GM12878 (cell line): ENCODE results near the gene TNFAIP8L3. TPM values are rescaled to one million over a fixed set of nuclear protein-coding genes. Genes with fewer than 3 reads are reported as not detected.

Experiments
- ATAC-seq: fragments of 200-7000 bp; cut with Tn5 transposase; 3 replicates; pipeline ENCODE4 v1.9.1; 2020; ENCODE audit warnings: mild to moderate bottlenecking, moderate library complexity
- BruUV-seq: library from RNA; stranded (reverse); fragments of 400-500 nt; replicated peaks from 2 replicates; lab custom pipeline; 2021; lab: Mats Ljungman, UMichigan
- CTCF ChIA-PET: fragments of 300-600 bp; sonication (Branson Sonifier 250); formaldehyde crosslinking; extraction: SDS; loops from one replicate; lab custom pipeline; 2021; ENCODE audit warnings: inconsistent platforms; lab: Yijun Ruan, JAX
- POLR2A ChIA-PET: fragments of 350-600 bp; formaldehyde crosslinking; extraction: SDS; loops from one replicate; lab custom pipeline; 2021; ENCODE audit warnings: inconsistent platforms; lab: Charles Lee
- RAD21 ChIA-PET: fragments of 300-600 bp; sonication (Branson Sonifier 250); formaldehyde crosslinking; loops from one replicate; lab custom pipeline; 2023; ENCODE audit warnings: antibody characterized with exemption; ENCODE audit not compliant: unreplicated experiment; lab: Charles Lee
- SMC1A ChIA-PET: fragments of 300-600 bp; sonication (Branson Sonifier 250); formaldehyde crosslinking; loops from one replicate; lab custom pipeline; 2023; ENCODE audit not compliant: unreplicated experiment, uncharacterized antibody; lab: Charles Lee
- DNase-seq: peaks from one replicate; pipeline ENCODE4 v3.0.0-alpha.2; 2011; ENCODE audit warnings: low read depth, low spot score
- FAIRE-seq: peaks from 3 replicates; lab custom pipeline; 2011; peaks lifted over from hg19 to GRCh38; lab: Jason Lieb, UNC
- H2AFZ ChIP-seq: 2 replicates; pipeline ENCODE4 v1.6.0; 2011; ENCODE audit warnings: low read depth, low read length, control low read depth; ENCODE audit not compliant: control insufficient read depth
- H3K27ac ChIP-seq: 2 replicates; pipeline ENCODE4 v1.5.1; 2011; ENCODE audit warnings: control low read depth; ENCODE audit not compliant: control insufficient read depth, insufficient read depth
- H3K27me3 ChIP-seq, 2 experiments: replicated peaks in 1 of 2; 2 replicates each; pipeline versions ENCODE4 v1.6.0 to v1.6.1; 2011; ENCODE audit warnings: low read length in 1 of 2; ENCODE audit not compliant: control insufficient read depth in 2 of 2, insufficient read depth in 2 of 2
- H3K36me3 ChIP-seq, 2 experiments: 2 replicates each; pipeline ENCODE4 v1.5.1; 2011; ENCODE audit warnings: low read length in 1 of 2; ENCODE audit not compliant: control insufficient read depth in 2 of 2, insufficient read depth in 2 of 2
- H3K4me1 ChIP-seq: 2 replicates; pipeline ENCODE4 v1.6.1; 2011; ENCODE audit warnings: mild to moderate bottlenecking, low read length, moderate library complexity, mixed read lengths; ENCODE audit not compliant: control insufficient read depth, insufficient read depth
- H3K4me2 ChIP-seq: 2 replicates; pipeline ENCODE4 v1.6.0; 2011; ENCODE audit warnings: control low read depth; ENCODE audit not compliant: control insufficient read depth, insufficient read depth
- H3K4me3 ChIP-seq: fragments of 200-600 bp; sonication (generic); 2 replicates; pipeline ENCODE4 v1.5.1; 2016
- H3K79me2 ChIP-seq: 2 replicates; pipeline ENCODE4 v1.6.0; 2011; ENCODE audit warnings: low read length; ENCODE audit not compliant: control insufficient read depth, insufficient read depth
- H3K9ac ChIP-seq: 2 replicates; pipeline ENCODE4 v1.8.0; 2011; ENCODE audit warnings: low read length, control low read depth, mixed read lengths; ENCODE audit not compliant: control insufficient read depth, insufficient read depth
- H3K9me3 ChIP-seq: replicated peaks from 3 replicates; pipeline ENCODE4 v1.5.1; 2011; ENCODE audit warnings: mild to moderate bottlenecking, low read length; ENCODE audit not compliant: control insufficient read depth, insufficient read depth
- H4K20me1 ChIP-seq: 2 replicates; pipeline ENCODE4 v1.6.0; 2011; ENCODE audit not compliant: control insufficient read depth, insufficient read depth
- BCL11A ChIP-seq: IDR thresholded peaks from 2 replicates; pipeline ENCODE4 v1.6.1; 2011; ENCODE audit warnings: low read depth, low read length
- CHD4 ChIP-seq: fragments of 200-600 bp; sonication (generic); IDR thresholded peaks from 2 replicates; pipeline ENCODE4 v1.6.1; 2016; ENCODE audit warnings: mild to moderate bottlenecking
- DPF2 ChIP-seq: fragments of 450-650 bp; IDR thresholded peaks from 2 replicates; pipeline ENCODE4 v1.6.1; 2017; ENCODE audit warnings: mild to moderate bottlenecking
- ESRRA ChIP-seq: IDR thresholded peaks from 2 replicates; pipeline ENCODE4 v1.6.1; 2012; ENCODE audit warnings: mild to moderate bottlenecking, low read length, improper control_type of control experiment
- FOXK2 ChIP-seq: fragments of 450-650 bp; IDR thresholded peaks from 2 replicates; pipeline ENCODE4 v1.6.1; 2017; ENCODE audit warnings: mild to moderate bottlenecking, moderate library complexity
- MYC ChIP-seq: IDR thresholded peaks from 2 replicates; pipeline ENCODE4 v1.6.1; 2011; ENCODE audit warnings: mild to moderate bottlenecking, low read length, moderate library complexity, inconsistent platforms; ENCODE audit not compliant: insufficient read depth, insufficient replicate concordance, insufficient read length, severe bottlenecking
- RAD21 ChIP-seq: IDR thresholded peaks from 2 replicates; pipeline ENCODE4 v1.6.1; 2011; ENCODE audit warnings: mild to moderate bottlenecking, low read depth, low read length, moderate library complexity; ENCODE audit not compliant: insufficient read depth
- RELB ChIP-seq: fragments of 450-650 bp; IDR thresholded peaks from 2 replicates; pipeline ENCODE4 v1.6.1; 2017; ENCODE audit warnings: low read depth, mild to moderate bottlenecking, moderate library complexity
- SRF ChIP-seq, 2 experiments: IDR thresholded peaks; 2 replicates each; pipeline ENCODE4 v1.6.1; 2011; ENCODE audit warnings: low read depth in 2 of 2, low read length in 2 of 2, mild to moderate bottlenecking in 1 of 2, moderate library complexity in 1 of 2
- STAT1 ChIP-seq: fragments of 450-650 bp; conservative IDR thresholded peaks from 2 replicates; pipeline ENCODE4 v1.6.1; 2014; ENCODE audit warnings: antibody characterized with exemption, mild to moderate bottlenecking
- TCF7 ChIP-seq: IDR thresholded peaks from 2 replicates; pipeline ENCODE4 v1.6.1; 2014; ENCODE audit warnings: antibody characterized with exemption, borderline replicate concordance
- ZNF207 ChIP-seq: fragments of 450-650 bp; IDR thresholded peaks from 2 replicates; pipeline ENCODE4 v1.6.1; 2014; ENCODE audit warnings: antibody characterized with exemption, mild to moderate bottlenecking, borderline replicate concordance
- ZNF274 ChIP-seq: IDR thresholded peaks from one replicate; pipeline ENCODE4 v1.8.0; 2011; ENCODE audit not compliant: insufficient read length, insufficient read depth
- WGBS: methylation state at CpG from one replicate; pipeline ENCODE4 v1.1.6; 2016; ENCODE audit warnings: low lambda C conversion rate; ENCODE audit not compliant: insufficient replicate concordance, insufficient coverage; ENCODE audit errors: missing lambda C conversion rate; 5-methylcytosine and 5-hydroxymethylcytosine counted together
- in situ Hi-C: fragments of 300-500 bp; cut with MboI; formaldehyde crosslinking; loops from 9 replicates; pipeline ENCODE4 v1.14.3; 2018; ENCODE audit warnings: mixed read lengths
- intact Hi-C: fragments of 100-400 bp; cut with micrococcal nuclease; formaldehyde crosslinking; loops from one replicate; pipeline ENCODE4 v1.14.2; 2022; ENCODE audit not compliant: unreplicated experiment
- polyA plus RNA-seq, 11 experiments: library from polyadenylated mRNA; depleted of rRNA in 4 of 11; unstranded in 6 of 11; stranded (reverse) in 5 of 11; fragments of >200 nt; fragmentation: Nextera tagmentation in 4 of 11; fragmentation: Illumina TruSeq in 1 of 11; extraction: Ambion mirVana in 4 of 11; extraction: Trizol in 1 of 11; gene quantifications; 1 replicate in 1 of 11; 2 replicates in 10 of 11; pipeline versions ENCODE4 v1.2.1 to v1.2.3, GENCODE V29; 2011 to 2016; ENCODE audit warnings: inconsistent platforms in 2 of 11, missing spikeins in 2 of 11, low read depth in 1 of 11
- total RNA-seq, 4 experiments: library from RNA; depleted of rRNA in 3 of 4; stranded (reverse); fragments of >200 nt in 3 of 4; fragmentation: Illumina TruSeq in 1 of 4; extraction: Trizol in 1 of 4; gene quantifications; 2 replicates each; pipeline versions ENCODE4 v1.2.1 to v1.2.3, GENCODE V29; 2013 to 2021
- TF ChIP-seq, protein P1 (sequence below): fragments of 150-350 bp; IDR thresholded peaks from 2 replicates; pipeline ENCODE4 v1.6.1; 2016; ENCODE audit warnings: low read depth, low read length
- TF ChIP-seq, protein P2 (sequence below): IDR thresholded peaks from 2 replicates; pipeline ENCODE4 v1.6.1; 2012; ENCODE audit warnings: improper control_type of control experiment, low read depth, low read length; ENCODE audit not compliant: insufficient replicate concordance

Gene TNFAIP8L3
- total and polyA plus RNA-seq, 10 of the 15 experiments (the other 5 are each of a cell fraction or from before 2014, with no cell fraction given): 0.22 TPM; not detected in 9

- no peak overlapping the region for H3K4me2 ChIP-seq
- no TSS peak for BruUV-seq
- H3K27ac ChIP-seq: no peak overlapping the region
- H3K9ac ChIP-seq: no peak overlapping the region
- in situ Hi-C loops: no loop called here
- WGBS: 96% methylated on average over 1 of the region's 1 CpG
- H3K4me3 ChIP-seq: no peak overlapping the region
- intact Hi-C loops: no loop called here
- ChIA-PET POLR2A (no interaction called here), CTCF (interaction anchor here (1.1 to 1.9 kb wide), 3 partner anchors 18 to 58 kb away, joined by 3 to 5 read pairs (median 3); no protein-coding TSS in a partner anchor), SMC1A (interaction anchor here (0.9 to 5.0 kb wide), 5 partner anchors 12 to 81 kb away, joined by 3 to 22 read pairs (median 3); no protein-coding TSS in a partner anchor), RAD21 (interaction anchor here (2.1 kb wide), 1 partner anchor 17 kb away, joined by 6 read pairs; no protein-coding TSS in a partner anchor)
- H3K79me2 ChIP-seq: no peaks in the 10 kb centered on the region
- FAIRE-seq (no peak), DNase-seq (no peak), ATAC-seq (no peak)
- H3K36me3 ChIP-seq: no peaks in the 10 kb centered on the region
- H3K9me3 ChIP-seq: no peaks in the 10 kb centered on the region
- H3K4me1 ChIP-seq: peaks cover 10% of the 10 kb centered on the region
- H4K20me1 ChIP-seq: no peaks in the 10 kb centered on the region
- H2AFZ ChIP-seq: no peak overlapping the region
- no peaks in the 10 kb centered on the region for H3K27me3 ChIP-seq
- no peak for TF ChIP-seq FOXK2
- no peak for TF ChIP-seq ZNF207
- TF ChIP-seq RELB: no peak
- TF ChIP-seq MYC: no peak
- TF ChIP-seq SRF (IDR thresholded peaks at IDR 0.05; ENCODE audit: low read depth in 2 of 2, low read length in 2 of 2): no peak
- no peak for TF ChIP-seq BCL11A
- TF ChIP-seq STAT1: no peak
- TF ChIP-seq CHD4: no peak
- TF ChIP-seq RAD21: no peak
- TF ChIP-seq ESRRA: no peak
- TF ChIP-seq, protein P1, sequence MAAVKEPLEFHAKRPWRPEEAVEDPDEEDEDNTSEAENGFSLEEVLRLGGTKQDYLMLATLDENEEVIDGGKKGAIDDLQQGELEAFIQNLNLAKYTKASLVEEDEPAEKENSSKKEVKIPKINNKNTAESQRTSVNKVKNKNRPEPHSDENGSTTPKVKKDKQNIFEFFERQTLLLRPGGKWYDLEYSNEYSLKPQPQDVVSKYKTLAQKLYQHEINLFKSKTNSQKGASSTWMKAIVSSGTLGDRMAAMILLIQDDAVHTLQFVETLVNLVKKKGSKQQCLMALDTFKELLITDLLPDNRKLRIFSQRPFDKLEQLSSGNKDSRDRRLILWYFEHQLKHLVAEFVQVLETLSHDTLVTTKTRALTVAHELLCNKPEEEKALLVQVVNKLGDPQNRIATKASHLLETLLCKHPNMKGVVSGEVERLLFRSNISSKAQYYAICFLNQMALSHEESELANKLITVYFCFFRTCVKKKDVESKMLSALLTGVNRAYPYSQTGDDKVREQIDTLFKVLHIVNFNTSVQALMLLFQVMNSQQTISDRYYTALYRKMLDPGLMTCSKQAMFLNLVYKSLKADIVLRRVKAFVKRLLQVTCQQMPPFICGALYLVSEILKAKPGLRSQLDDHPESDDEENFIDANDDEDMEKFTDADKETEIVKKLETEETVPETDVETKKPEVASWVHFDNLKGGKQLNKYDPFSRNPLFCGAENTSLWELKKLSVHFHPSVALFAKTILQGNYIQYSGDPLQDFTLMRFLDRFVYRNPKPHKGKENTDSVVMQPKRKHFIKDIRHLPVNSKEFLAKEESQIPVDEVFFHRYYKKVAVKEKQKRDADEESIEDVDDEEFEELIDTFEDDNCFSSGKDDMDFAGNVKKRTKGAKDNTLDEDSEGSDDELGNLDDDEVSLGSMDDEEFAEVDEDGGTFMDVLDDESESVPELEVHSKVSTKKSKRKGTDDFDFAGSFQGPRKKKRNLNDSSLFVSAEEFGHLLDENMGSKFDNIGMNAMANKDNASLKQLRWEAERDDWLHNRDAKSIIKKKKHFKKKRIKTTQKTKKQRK: no peak
- TF ChIP-seq ZNF274: no peak
- TF ChIP-seq TCF7: no peak
- no peak for TF ChIP-seq DPF2
- TF ChIP-seq, protein P2, sequence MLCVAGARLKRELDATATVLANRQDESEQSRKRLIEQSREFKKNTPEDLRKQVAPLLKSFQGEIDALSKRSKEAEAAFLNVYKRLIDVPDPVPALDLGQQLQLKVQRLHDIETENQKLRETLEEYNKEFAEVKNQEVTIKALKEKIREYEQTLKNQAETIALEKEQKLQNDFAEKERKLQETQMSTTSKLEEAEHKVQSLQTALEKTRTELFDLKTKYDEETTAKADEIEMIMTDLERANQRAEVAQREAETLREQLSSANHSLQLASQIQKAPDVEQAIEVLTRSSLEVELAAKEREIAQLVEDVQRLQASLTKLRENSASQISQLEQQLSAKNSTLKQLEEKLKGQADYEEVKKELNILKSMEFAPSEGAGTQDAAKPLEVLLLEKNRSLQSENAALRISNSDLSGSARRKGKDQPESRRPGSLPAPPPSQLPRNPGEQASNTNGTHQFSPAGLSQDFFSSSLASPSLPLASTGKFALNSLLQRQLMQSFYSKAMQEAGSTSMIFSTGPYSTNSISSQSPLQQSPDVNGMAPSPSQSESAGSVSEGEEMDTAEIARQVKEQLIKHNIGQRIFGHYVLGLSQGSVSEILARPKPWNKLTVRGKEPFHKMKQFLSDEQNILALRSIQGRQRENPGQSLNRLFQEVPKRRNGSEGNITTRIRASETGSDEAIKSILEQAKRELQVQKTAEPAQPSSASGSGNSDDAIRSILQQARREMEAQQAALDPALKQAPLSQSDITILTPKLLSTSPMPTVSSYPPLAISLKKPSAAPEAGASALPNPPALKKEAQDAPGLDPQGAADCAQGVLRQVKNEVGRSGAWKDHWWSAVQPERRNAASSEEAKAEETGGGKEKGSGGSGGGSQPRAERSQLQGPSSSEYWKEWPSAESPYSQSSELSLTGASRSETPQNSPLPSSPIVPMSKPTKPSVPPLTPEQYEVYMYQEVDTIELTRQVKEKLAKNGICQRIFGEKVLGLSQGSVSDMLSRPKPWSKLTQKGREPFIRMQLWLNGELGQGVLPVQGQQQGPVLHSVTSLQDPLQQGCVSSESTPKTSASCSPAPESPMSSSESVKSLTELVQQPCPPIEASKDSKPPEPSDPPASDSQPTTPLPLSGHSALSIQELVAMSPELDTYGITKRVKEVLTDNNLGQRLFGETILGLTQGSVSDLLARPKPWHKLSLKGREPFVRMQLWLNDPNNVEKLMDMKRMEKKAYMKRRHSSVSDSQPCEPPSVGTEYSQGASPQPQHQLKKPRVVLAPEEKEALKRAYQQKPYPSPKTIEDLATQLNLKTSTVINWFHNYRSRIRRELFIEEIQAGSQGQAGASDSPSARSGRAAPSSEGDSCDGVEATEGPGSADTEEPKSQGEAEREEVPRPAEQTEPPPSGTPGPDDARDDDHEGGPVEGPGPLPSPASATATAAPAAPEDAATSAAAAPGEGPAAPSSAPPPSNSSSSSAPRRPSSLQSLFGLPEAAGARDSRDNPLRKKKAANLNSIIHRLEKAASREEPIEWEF: no peak
Observed at GRCh38 chr15:51082246-51082645, 12.5 kb downstream of the TNFAIP8L3 start.
